22Rv1 (cell line): ENCODE results near the gene GEMIN7.

Source experiments
- H3K27ac ChIP-seq: fragments of 450-650 bp; 2 replicates; pipeline ENCODE4 v1.5.1; 2017
- ZFX ChIP-seq: fragments of 450-650 bp; IDR thresholded peaks from 2 replicates; pipeline ENCODE4 v1.6.1; 2017; ENCODE audit warnings: antibody characterized with exemption, borderline replicate concordance
- TF ChIP-seq, protein P1 (sequence below): fragments of 450-650 bp; IDR thresholded peaks from 2 replicates; pipeline ENCODE4 v1.5.1; 2017; ENCODE audit warnings: mild to moderate bottlenecking

The GEMIN7 gene

DNA sequence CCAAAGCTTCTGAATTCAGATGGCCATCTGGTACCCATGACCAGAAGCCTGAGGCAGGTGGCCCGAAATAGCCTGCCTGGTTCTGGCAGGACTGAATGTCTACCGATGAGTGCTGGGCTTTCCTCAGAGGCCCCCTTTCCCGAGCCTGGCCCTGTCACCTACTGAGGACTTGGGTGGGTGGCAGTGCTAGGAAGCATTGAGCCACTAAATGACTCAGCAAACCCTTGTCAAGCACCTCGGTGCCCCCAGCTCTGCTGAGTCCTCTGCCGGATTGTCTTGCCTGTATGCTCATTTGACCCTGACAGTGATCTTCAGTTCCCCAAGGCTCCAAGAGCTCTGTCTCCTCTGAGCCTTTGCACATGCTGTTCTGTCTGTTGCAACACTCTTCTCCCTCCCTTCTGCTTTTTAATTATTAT lies 31.8 kb downstream of the GEMIN7 start:
- TF ChIP-seq, protein P1, sequence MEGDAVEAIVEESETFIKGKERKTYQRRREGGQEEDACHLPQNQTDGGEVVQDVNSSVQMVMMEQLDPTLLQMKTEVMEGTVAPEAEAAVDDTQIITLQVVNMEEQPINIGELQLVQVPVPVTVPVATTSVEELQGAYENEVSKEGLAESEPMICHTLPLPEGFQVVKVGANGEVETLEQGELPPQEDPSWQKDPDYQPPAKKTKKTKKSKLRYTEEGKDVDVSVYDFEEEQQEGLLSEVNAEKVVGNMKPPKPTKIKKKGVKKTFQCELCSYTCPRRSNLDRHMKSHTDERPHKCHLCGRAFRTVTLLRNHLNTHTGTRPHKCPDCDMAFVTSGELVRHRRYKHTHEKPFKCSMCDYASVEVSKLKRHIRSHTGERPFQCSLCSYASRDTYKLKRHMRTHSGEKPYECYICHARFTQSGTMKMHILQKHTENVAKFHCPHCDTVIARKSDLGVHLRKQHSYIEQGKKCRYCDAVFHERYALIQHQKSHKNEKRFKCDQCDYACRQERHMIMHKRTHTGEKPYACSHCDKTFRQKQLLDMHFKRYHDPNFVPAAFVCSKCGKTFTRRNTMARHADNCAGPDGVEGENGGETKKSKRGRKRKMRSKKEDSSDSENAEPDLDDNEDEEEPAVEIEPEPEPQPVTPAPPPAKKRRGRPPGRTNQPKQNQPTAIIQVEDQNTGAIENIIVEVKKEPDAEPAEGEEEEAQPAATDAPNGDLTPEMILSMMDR, result no peak
- TF ChIP-seq ZFX, result no peak
- H3K27ac ChIP-seq, result no peak overlapping the region

DNA sequence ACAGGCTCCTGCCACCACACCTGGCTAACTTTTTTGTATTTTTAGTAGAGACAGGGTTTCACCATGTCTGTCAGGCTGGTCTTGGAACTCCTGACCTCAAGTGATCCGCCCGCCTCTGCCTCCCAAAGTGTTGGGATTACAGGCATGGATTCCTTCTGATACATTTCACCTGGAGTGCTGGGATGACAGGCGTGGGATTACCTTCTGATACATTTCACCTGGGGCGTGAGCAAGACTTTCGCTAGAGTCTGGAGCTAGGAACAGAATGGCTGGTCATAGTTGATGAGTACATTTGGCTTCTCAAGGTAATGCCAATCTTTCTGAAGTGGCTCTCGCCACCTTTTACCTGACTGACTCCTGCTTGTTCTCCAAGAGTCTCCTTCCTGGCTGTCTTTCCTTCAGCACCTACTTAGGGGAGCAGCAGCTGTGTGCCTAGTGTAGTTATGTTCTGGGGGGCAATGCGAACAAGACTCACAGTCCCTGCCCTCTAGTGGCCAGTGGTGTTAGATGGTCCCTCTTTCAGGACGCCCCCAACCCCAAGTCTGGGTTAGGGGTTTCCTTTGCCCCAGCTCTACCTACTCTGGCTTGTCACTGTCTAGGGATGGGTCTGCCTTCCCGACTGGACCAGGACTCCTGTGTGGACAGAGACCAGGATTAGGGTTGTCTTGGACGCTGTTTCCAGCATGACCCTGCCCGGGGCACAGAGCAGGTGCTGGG lies 33.2 kb downstream of the GEMIN7 start:
- peak overlapping the region; percentile 82 for H3K27ac ChIP-seq

DNA sequence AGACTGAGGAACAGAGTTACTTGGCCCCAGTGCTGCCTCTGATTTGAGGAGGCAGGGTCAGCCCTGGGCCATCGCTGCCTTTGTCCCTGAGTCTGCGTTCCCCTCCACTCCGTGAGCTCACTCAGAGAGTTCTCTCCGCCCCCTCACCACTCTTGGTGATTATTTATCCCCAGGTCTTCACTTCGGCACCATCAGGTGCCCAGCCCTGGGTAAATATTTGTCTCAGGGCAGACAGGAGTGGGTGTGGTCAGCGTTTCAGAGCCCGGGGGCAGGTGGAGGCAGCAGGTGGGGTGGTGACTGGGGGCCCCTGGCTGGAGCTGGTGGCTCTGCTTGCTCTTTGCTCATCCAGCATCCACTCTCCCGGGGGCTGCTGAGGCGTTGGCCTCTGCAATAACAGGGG lies 34.6 kb downstream of the GEMIN7 start:
- H3K27ac ChIP-seq, result peak overlapping the region; percentile 82
- TF ChIP-seq ZFX, result no peak
- TF ChIP-seq, protein P1, result no peak

More for the DNA sequence above, 33.2 kb downstream of the GEMIN7 start:
- no peak for TF ChIP-seq ZFX
- TF ChIP-seq, protein P1, result no peak; the same call in 1 of the 2 replicates

DNA sequence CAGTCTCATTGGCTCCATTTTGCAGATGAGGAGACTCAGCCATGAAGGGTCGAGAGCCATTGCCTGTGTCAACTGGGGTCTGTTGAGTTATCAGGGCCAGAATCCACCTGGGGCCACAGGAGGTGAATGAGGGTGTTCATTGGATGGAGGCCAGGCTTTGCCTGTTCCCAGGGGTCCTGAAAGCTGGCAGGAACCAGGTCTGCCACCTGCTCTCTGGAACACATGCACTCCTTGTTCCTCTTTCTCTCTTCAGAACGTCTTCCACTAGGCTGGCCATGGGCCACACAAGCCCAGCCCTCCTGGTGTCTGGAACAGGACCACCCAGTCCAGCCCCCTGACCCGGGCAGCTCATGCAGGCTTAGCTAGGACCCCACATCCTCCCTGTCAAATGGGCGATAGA lies 35.1 kb downstream of the GEMIN7 start:
- TF ChIP-seq ZFX, result no peak
- TF ChIP-seq, protein P1, result no peak

GRCh38 chr19:45115809-45116615 lies 37.0 kb downstream of the GEMIN7 start:
- TF ChIP-seq ZFX, result no peak
- TF ChIP-seq, protein P1, result no peak
- peak overlapping the region; percentile 82 for H3K27ac ChIP-seq

More for the DNA sequence above, 35.1 kb downstream of the GEMIN7 start:
- H3K27ac ChIP-seq, result peak overlapping the region; percentile 82

- peak overlapping the region; percentile 82 for H3K27ac ChIP-seq
Observed at GRCh38 chr19:45117167-45117594, 38.1 kb downstream of the GEMIN7 start.

More at GRCh38 chr19:45117167-45117594, 38.1 kb downstream of the GEMIN7 start:
- TF ChIP-seq, protein P1, result no peak
- TF ChIP-seq ZFX, result no peak
